ENCODE results near the gene PRPF40B. TPM values are rescaled to one million over a fixed set of nuclear protein-coding genes. Genes with fewer than 3 reads are reported as not detected.

Gene PRPF40B
- total and polyA plus RNA-seq, 2 of the 13 experiments (the other 11 are each of a cell fraction or from before 2014, with no cell fraction given), result 5.0 to 7.8 TPM

DNA sequence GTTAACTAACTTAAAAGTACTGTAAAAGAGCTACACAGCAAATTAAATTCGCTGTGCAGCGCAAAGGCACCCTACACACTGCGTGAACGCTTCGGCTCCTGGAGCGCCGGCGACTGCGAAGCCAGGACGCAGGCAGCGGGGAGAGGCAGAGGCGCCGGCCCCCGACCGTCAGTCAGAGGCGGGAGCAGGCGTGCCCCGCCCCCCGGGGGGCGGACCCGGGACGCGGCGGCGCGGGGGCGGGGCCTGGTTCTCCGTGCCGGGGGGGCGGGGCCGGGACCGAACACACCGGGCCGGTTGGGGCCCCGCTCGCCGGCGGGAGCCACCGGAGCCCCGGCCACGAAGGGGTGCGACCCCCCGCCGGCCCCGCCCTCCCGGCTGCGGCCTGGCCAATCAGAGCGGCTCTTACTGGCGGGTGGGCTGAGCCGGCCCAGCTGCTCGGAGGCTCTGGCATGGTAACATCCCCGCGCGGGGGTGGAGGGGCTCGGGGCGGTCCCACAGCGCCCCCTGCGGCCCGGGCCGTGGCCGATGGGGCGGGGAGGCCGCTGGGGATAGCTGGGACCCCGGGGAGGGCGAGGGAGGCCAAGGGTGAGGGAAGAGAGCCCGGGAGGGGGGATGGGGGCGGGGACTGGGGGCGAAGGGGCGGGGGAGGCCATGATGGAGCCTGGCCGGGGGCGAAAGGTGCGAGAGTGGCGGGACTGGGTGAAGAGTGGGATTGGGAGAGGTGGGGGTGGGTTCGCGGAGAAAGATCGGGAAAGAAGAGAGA is at the start of gene PRPF40B (continued):
- TF ChIP-seq SOX6 (IDR thresholded peaks at IDR 0.05) (no peak), SOX6 (CRISPR knock-in tag; IDR thresholded peaks at IDR 0.05) (no peak; the same call in 1 of the 2 replicates), KLF13 (CRISPR knock-in tag; IDR thresholded peaks at IDR 0.05) (no peak), ZC3H13 (CRISPR knock-in tag; IDR thresholded peaks at IDR 0.05) (peak; percentile 34; the same call in 1 of the 2 replicates), ZNF800 (CRISPR knock-in tag; IDR thresholded peaks at IDR 0.05) (no peak), RARA (CRISPR knock-in tag; IDR thresholded peaks at IDR 0.05) (no peak), IRF2 (CRISPR knock-in tag; IDR thresholded peaks at IDR 0.05) (peak; percentile 53; the same call in 1 of the 2 replicates), ZNF138 (CRISPR knock-in tag; IDR thresholded peaks at IDR 0.05; ENCODE audit: low read depth) (no peak), ESRRA (CRISPR knock-in tag; IDR thresholded peaks at IDR 0.05; ENCODE audit: low read depth) (no peak), FOSL2 (CRISPR knock-in tag; IDR thresholded peaks at IDR 0.05) (no peak), TP53 (CRISPR knock-in tag; conservative IDR thresholded peaks at IDR 0.05) (no peak), PLRG1 (conservative IDR thresholded peaks at IDR 0.05) (no peak), CHD4 (IDR thresholded peaks at IDR 0.05; ENCODE audit: borderline replicate concordance, low read length) (no peak), ZNF232 (CRISPR knock-in tag; IDR thresholded peaks at IDR 0.05; ENCODE audit: borderline replicate concordance) (no peak), ZHX1 (CRISPR knock-in tag; IDR thresholded peaks at IDR 0.05; ENCODE audit: low read depth) (no peak), ZNF749 (CRISPR knock-in tag; IDR thresholded peaks at IDR 0.05; ENCODE audit: borderline replicate concordance) (no peak), HDAC2 (CRISPR knock-in tag; IDR thresholded peaks at IDR 0.05) (peak; percentile 14; the same call in 1 of the 2 replicates)
- TF ChIP-seq, protein P1, sequence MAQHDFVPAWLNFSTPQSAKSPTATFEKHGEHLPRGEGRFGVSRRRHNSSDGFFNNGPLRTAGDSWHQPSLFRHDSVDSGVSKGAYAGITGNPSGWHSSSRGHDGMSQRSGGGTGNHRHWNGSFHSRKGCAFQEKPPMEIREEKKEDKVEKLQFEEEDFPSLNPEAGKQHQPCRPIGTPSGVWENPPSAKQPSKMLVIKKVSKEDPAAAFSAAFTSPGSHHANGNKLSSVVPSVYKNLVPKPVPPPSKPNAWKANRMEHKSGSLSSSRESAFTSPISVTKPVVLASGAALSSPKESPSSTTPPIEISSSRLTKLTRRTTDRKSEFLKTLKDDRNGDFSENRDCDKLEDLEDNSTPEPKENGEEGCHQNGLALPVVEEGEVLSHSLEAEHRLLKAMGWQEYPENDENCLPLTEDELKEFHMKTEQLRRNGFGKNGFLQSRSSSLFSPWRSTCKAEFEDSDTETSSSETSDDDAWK (CRISPR knock-in tag; IDR thresholded peaks at IDR 0.05), result no peak
- TF ChIP-seq, protein P2, sequence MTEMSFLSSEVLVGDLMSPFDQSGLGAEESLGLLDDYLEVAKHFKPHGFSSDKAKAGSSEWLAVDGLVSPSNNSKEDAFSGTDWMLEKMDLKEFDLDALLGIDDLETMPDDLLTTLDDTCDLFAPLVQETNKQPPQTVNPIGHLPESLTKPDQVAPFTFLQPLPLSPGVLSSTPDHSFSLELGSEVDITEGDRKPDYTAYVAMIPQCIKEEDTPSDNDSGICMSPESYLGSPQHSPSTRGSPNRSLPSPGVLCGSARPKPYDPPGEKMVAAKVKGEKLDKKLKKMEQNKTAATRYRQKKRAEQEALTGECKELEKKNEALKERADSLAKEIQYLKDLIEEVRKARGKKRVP (CRISPR knock-in tag; IDR thresholded peaks at IDR 0.05), result no peak
- TF ChIP-seq, protein P3, sequence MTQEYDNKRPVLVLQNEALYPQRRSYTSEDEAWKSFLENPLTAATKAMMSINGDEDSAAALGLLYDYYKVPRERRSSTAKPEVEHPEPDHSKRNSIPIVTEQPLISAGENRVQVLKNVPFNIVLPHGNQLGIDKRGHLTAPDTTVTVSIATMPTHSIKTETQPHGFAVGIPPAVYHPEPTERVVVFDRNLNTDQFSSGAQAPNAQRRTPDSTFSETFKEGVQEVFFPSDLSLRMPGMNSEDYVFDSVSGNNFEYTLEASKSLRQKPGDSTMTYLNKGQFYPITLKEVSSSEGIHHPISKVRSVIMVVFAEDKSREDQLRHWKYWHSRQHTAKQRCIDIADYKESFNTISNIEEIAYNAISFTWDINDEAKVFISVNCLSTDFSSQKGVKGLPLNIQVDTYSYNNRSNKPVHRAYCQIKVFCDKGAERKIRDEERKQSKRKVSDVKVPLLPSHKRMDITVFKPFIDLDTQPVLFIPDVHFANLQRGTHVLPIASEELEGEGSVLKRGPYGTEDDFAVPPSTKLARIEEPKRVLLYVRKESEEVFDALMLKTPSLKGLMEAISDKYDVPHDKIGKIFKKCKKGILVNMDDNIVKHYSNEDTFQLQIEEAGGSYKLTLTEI (CRISPR knock-in tag; conservative IDR thresholded peaks at IDR 0.05), result no peak

Data from HepG2 (cell line).